ENCODE results near the gene SLC25A23.

DNA sequence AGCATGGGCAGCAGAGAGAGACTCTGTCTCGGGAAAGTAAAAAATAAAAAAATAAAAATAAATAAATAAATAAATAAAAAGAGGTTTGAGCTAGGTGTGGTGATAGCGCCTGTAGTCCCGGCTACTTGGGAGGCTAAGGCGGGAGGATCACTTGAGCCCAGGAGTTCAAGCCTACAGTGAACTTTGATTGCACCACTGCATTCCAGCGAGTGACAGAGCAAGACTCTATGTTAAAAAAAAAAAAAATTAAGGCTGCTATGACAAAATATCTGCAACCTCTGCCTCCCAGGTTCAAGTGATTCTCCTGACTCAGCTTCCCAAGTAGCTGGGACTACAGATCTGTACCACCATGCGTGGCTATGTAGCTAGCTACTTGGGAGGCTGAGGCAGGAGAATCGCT, 25.2 kb upstream of the SLC25A23 start:
- TF ChIP-seq, protein P1, sequence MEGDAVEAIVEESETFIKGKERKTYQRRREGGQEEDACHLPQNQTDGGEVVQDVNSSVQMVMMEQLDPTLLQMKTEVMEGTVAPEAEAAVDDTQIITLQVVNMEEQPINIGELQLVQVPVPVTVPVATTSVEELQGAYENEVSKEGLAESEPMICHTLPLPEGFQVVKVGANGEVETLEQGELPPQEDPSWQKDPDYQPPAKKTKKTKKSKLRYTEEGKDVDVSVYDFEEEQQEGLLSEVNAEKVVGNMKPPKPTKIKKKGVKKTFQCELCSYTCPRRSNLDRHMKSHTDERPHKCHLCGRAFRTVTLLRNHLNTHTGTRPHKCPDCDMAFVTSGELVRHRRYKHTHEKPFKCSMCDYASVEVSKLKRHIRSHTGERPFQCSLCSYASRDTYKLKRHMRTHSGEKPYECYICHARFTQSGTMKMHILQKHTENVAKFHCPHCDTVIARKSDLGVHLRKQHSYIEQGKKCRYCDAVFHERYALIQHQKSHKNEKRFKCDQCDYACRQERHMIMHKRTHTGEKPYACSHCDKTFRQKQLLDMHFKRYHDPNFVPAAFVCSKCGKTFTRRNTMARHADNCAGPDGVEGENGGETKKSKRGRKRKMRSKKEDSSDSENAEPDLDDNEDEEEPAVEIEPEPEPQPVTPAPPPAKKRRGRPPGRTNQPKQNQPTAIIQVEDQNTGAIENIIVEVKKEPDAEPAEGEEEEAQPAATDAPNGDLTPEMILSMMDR (IDR thresholded peaks at IDR 0.05 in 2 of 3, conservative IDR thresholded peaks at IDR 0.05 in 1 of 3; ENCODE audit: borderline replicate concordance in 1 of 3, insufficient read depth in 1 of 3, low read depth in 2 of 3, low read length in 2 of 3), result no peak
- TF ChIP-seq FOSL1 (IDR thresholded peaks at IDR 0.05; ENCODE audit: low read depth) (no peak), SRF (IDR thresholded peaks at IDR 0.05; ENCODE audit: low read depth) (no peak), POLR2AphosphoS5 (IDR thresholded peaks at IDR 0.05; ENCODE audit: low read depth, low read length) (no peak), RAD21 (IDR thresholded peaks at IDR 0.05; ENCODE audit: low read depth) (no peak), EZH2phosphoT487 (IDR thresholded peaks at IDR 0.05; ENCODE audit: borderline replicate concordance) (no peak), CBX3 (IDR thresholded peaks at IDR 0.05; ENCODE audit: low read depth) (no peak), POLR2A (IDR thresholded peaks at IDR 0.05; ENCODE audit: borderline replicate concordance, extremely low read depth, insufficient read depth, insufficient read length) (no peak)
- TF ChIP-seq, protein P2, sequence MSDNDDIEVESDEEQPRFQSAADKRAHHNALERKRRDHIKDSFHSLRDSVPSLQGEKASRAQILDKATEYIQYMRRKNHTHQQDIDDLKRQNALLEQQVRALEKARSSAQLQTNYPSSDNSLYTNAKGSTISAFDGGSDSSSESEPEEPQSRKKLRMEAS (IDR thresholded peaks at IDR 0.05), result no peak
- TF ChIP-seq, protein P3, sequence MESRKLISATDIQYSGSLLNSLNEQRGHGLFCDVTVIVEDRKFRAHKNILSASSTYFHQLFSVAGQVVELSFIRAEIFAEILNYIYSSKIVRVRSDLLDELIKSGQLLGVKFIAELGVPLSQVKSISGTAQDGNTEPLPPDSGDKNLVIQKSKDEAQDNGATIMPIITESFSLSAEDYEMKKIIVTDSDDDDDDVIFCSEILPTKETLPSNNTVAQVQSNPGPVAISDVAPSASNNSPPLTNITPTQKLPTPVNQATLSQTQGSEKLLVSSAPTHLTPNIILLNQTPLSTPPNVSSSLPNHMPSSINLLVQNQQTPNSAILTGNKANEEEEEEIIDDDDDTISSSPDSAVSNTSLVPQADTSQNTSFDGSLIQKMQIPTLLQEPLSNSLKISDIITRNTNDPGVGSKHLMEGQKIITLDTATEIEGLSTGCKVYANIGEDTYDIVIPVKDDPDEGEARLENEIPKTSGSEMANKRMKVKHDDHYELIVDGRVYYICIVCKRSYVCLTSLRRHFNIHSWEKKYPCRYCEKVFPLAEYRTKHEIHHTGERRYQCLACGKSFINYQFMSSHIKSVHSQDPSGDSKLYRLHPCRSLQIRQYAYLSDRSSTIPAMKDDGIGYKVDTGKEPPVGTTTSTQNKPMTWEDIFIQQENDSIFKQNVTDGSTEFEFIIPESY (IDR thresholded peaks at IDR 0.05; ENCODE audit: extremely low read depth, insufficient replicate concordance, low read length), result no peak
- TF ChIP-seq, protein P4, sequence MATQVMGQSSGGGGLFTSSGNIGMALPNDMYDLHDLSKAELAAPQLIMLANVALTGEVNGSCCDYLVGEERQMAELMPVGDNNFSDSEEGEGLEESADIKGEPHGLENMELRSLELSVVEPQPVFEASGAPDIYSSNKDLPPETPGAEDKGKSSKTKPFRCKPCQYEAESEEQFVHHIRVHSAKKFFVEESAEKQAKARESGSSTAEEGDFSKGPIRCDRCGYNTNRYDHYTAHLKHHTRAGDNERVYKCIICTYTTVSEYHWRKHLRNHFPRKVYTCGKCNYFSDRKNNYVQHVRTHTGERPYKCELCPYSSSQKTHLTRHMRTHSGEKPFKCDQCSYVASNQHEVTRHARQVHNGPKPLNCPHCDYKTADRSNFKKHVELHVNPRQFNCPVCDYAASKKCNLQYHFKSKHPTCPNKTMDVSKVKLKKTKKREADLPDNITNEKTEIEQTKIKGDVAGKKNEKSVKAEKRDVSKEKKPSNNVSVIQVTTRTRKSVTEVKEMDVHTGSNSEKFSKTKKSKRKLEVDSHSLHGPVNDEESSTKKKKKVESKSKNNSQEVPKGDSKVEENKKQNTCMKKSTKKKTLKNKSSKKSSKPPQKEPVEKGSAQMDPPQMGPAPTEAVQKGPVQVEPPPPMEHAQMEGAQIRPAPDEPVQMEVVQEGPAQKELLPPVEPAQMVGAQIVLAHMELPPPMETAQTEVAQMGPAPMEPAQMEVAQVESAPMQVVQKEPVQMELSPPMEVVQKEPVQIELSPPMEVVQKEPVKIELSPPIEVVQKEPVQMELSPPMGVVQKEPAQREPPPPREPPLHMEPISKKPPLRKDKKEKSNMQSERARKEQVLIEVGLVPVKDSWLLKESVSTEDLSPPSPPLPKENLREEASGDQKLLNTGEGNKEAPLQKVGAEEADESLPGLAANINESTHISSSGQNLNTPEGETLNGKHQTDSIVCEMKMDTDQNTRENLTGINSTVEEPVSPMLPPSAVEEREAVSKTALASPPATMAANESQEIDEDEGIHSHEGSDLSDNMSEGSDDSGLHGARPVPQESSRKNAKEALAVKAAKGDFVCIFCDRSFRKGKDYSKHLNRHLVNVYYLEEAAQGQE (IDR thresholded peaks at IDR 0.05; ENCODE audit: low read depth), result no peak
- TF ChIP-seq, protein P5, sequence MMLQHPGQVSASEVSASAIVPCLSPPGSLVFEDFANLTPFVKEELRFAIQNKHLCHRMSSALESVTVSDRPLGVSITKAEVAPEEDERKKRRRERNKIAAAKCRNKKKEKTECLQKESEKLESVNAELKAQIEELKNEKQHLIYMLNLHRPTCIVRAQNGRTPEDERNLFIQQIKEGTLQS (IDR thresholded peaks at IDR 0.05), result no peak

All from HCT116 (cell line).